Measurements from ENCODE around the gene TMED8. TPM values are rescaled to one million over a fixed set of nuclear protein-coding genes. Genes with fewer than 3 reads are reported as not detected.

The TMED8 gene
- total and polyA plus RNA-seq, 2 donors from 2014 or later: 6.7 to 17.1 TPM

DNA sequence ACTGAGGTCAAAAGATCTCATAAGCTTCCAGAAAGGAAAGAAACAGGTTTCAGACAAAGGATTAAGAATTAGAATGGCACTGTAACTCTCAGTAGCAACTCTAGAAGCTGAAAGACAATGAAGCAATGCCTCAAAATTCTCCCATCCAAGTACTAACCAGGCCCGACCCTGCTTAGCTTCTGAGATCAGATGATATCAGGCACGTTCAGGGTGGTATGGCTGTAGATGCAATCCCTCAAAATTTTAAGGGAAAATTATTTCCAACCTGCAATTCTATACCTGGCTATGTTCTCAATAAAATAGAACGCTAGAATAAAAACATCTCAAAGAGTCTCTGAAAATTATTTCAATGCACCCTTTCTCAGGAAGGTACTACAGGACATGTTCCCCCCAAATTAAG is 26.9 kb upstream of the TMED8 start:
- FAIRE-seq: no peak
- intact Hi-C loops (cut with DNase I): no loop called here
- H3K9me3 ChIP-seq (ENCODE audit: control insufficient read depth in 2 of 3, insufficient read depth in 1 of 3, low read length in 3 of 3): no peaks in the 10 kb centered on the region
- no peak overlapping the region for H3K9ac ChIP-seq (ENCODE audit: low read length in 3 of 3)
- TF ChIP-seq, protein P1, sequence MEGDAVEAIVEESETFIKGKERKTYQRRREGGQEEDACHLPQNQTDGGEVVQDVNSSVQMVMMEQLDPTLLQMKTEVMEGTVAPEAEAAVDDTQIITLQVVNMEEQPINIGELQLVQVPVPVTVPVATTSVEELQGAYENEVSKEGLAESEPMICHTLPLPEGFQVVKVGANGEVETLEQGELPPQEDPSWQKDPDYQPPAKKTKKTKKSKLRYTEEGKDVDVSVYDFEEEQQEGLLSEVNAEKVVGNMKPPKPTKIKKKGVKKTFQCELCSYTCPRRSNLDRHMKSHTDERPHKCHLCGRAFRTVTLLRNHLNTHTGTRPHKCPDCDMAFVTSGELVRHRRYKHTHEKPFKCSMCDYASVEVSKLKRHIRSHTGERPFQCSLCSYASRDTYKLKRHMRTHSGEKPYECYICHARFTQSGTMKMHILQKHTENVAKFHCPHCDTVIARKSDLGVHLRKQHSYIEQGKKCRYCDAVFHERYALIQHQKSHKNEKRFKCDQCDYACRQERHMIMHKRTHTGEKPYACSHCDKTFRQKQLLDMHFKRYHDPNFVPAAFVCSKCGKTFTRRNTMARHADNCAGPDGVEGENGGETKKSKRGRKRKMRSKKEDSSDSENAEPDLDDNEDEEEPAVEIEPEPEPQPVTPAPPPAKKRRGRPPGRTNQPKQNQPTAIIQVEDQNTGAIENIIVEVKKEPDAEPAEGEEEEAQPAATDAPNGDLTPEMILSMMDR (IDR thresholded peaks at IDR 0.05; ENCODE audit: borderline replicate concordance, extremely low read depth, insufficient read depth): no peak
- DNase-seq: no peak
- H3K27me3 ChIP-seq (ENCODE audit: control insufficient read depth, insufficient read depth, low read length): no peaks in the 10 kb centered on the region
- no peaks in the 10 kb centered on the region for H3K4me1 ChIP-seq (ENCODE audit: control insufficient read depth in 2 of 3, insufficient read depth in 2 of 3, low read depth in 1 of 3, low read length in 3 of 3)
- no peak overlapping the region for H3K4me3 ChIP-seq (ENCODE audit: low read length in 3 of 3)
- no peak overlapping the region for H3K27ac ChIP-seq (ENCODE audit: low read depth in 2 of 2, low read length in 2 of 2)
- H3K36me3 ChIP-seq (ENCODE audit: control insufficient read depth in 2 of 3, insufficient read depth in 3 of 3, low read length in 3 of 3): peaks cover 0 to 2% (median 0%) of the 10 kb centered on the region in 3 donors

DNA sequence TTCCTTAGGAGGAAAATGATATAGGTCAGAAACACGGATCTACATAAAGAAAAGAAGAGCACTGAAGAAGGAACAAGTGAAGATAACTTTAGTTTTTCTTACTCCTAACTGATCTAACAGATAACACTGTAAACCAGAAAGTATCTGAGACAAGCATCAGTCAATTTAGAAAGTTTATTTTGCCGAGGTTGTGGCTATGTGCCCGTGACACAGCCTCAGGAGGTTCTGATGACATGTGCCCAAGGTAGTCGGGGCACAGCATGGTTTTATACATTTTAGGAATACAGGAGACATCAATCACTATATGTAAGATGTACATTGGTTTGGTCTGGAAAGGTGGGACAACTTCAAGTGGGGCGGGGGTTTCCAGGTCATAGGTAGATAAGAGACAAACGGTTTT is 23.3 kb upstream of the TMED8 start:
- Histone ChIP-seq H3K9me3 (ENCODE audit: control insufficient read depth in 2 of 3, insufficient read depth in 1 of 3, low read length in 3 of 3) (no peaks in the 10 kb centered on the region), H3K36me3 (ENCODE audit: control insufficient read depth in 2 of 3, insufficient read depth in 3 of 3, low read length in 3 of 3) (peaks cover 0 to 2% (median 0%) of the 10 kb centered on the region in 3 donors), H3K4me1 (ENCODE audit: control insufficient read depth in 2 of 3, insufficient read depth in 2 of 3, low read depth in 1 of 3, low read length in 3 of 3) (no peaks in the 10 kb centered on the region), H3K27me3 (ENCODE audit: control insufficient read depth, insufficient read depth, low read length) (no peaks in the 10 kb centered on the region), H3K4me3 (ENCODE audit: low read length in 3 of 3) (no peak overlapping the region), H3K27ac (ENCODE audit: low read depth in 2 of 2, low read length in 2 of 2) (no peak overlapping the region), H3K9ac (ENCODE audit: low read length in 3 of 3) (no peak overlapping the region)
- intact Hi-C loops (cut with DNase I): no loop called here
- TF ChIP-seq, protein P1 (IDR thresholded peaks at IDR 0.05; ENCODE audit: borderline replicate concordance, extremely low read depth, insufficient read depth): no peak
- FAIRE-seq: no peak
- no peak for DNase-seq

DNA sequence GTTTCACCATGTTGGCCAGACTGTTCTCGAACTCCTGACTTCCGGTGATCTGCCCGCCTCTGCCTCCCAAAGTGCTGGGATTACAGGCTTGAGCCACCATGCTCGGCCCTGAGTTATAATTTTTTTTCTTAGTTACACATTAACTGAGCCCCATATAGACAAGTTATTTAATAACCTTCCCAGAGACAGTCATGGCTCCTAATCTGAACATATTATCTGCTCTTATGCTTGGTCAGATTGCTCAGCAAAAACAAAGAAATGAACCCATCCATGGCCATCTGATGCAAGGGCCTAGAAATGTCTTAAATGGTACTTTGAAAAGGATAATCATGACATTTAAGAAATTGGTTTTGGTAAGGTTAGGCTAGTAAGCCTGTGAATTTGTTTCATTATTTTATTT is 13.3 kb upstream of the TMED8 start:
- Histone ChIP-seq H3K27ac (ENCODE audit: low read depth in 2 of 2, low read length in 2 of 2) (no peak overlapping the region), H3K27me3 (ENCODE audit: control insufficient read depth, insufficient read depth, low read length) (no peaks in the 10 kb centered on the region), H3K9ac (ENCODE audit: low read length in 3 of 3) (no peak overlapping the region), H3K4me3 (ENCODE audit: low read length in 3 of 3) (no peak overlapping the region), H3K4me1 (ENCODE audit: control insufficient read depth in 2 of 3, insufficient read depth in 2 of 3, low read depth in 1 of 3, low read length in 3 of 3) (no peaks in the 10 kb centered on the region), H3K36me3 (ENCODE audit: control insufficient read depth in 2 of 3, insufficient read depth in 3 of 3, low read length in 3 of 3) (no peaks in the 10 kb centered on the region), H3K9me3 (ENCODE audit: control insufficient read depth in 2 of 3, insufficient read depth in 1 of 3, low read length in 3 of 3) (no peaks in the 10 kb centered on the region)
- intact Hi-C loops (cut with DNase I): no loop called here
- DNase-seq (no peak), FAIRE-seq (no peak)
- TF ChIP-seq, protein P1 (IDR thresholded peaks at IDR 0.05; ENCODE audit: borderline replicate concordance, extremely low read depth, insufficient read depth): no peak

DNA sequence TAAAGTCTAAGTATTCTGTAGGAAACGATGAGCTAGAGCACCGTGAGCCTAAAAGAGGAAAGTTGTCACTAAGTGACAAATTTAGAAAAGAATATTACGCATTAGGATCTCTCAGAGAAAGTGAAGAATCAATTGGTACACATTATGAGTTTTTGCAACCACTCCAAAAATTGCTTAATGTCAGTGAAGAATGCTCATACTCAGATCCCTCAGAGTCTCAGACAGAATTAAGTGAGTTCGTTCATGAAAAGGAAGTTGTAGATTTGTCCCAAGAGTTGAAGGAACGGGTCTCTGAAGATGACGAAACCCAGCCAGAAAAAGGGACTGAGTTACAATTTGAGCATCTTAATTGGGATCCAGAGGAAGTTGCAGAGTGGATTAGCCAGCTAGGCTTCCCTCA is 1.8 kb upstream of the TMED8 start:
- TF ChIP-seq, protein P1 (IDR thresholded peaks at IDR 0.05; ENCODE audit: borderline replicate concordance, extremely low read depth, insufficient read depth): no peak

More for the DNA sequence above, 1.8 kb upstream of the TMED8 start:
- no peaks in the 10 kb centered on the region for H3K27me3 ChIP-seq (ENCODE audit: control insufficient read depth, insufficient read depth, low read length)
- no peaks in the 10 kb centered on the region for H3K36me3 ChIP-seq (ENCODE audit: control insufficient read depth in 2 of 3, insufficient read depth in 3 of 3, low read length in 3 of 3)
- no peak overlapping the region for H3K4me3 ChIP-seq (ENCODE audit: low read length in 3 of 3)
- no peak for FAIRE-seq
- H3K4me1 ChIP-seq (ENCODE audit: control insufficient read depth in 2 of 3, insufficient read depth in 2 of 3, low read depth in 1 of 3, low read length in 3 of 3): peaks cover 0 to 9% (median 0%) of the 10 kb centered on the region in 3 donors
- H3K27ac ChIP-seq (ENCODE audit: low read depth in 2 of 2, low read length in 2 of 2): no peak overlapping the region
- H3K9ac ChIP-seq (ENCODE audit: low read length in 3 of 3): no peak overlapping the region
- no peak for DNase-seq
- intact Hi-C loops (cut with DNase I): no loop called here
- H3K9me3 ChIP-seq (ENCODE audit: control insufficient read depth in 2 of 3, insufficient read depth in 1 of 3, low read length in 3 of 3): no peaks in the 10 kb centered on the region
